Transverse colon (tissue), 3 donors: Measurements from ENCODE around the gene DCAF8L2.

Experiments used
- EP300 ChIP-seq: sonication (generic); formaldehyde crosslinking; IDR thresholded peaks from one replicate; pipeline ENCODE4 v1.6.1; 2017; ENCODE audit warnings: antibody characterized with exemption, low read depth
- POLR2A ChIP-seq: fragments of 450-650 bp; IDR thresholded peaks from one replicate; pipeline ENCODE4 v1.6.1; 2016; ENCODE audit warnings: antibody characterized with exemption, mild to moderate bottlenecking, moderate library complexity
- TF ChIP-seq, protein P1 (sequence below), 5 experiments: fragments of 200-600 bp in 3 of 5; fragments of 450-650 bp in 2 of 5; sonication (generic) in 3 of 5; IDR thresholded peaks; 1 replicate in 2 of 5; 2 replicates in 3 of 5; pipeline ENCODE4 v1.5.1; 2016 to 2017; ENCODE audit warnings: antibody characterized with exemption in 5 of 5, inconsistent platforms in 3 of 5, mild to moderate bottlenecking in 2 of 5, moderate library complexity in 1 of 5

GRCh38 chrX:27548624-27549023, 41.5 kb upstream of the DCAF8L2 start:
- TF ChIP-seq, protein P1, sequence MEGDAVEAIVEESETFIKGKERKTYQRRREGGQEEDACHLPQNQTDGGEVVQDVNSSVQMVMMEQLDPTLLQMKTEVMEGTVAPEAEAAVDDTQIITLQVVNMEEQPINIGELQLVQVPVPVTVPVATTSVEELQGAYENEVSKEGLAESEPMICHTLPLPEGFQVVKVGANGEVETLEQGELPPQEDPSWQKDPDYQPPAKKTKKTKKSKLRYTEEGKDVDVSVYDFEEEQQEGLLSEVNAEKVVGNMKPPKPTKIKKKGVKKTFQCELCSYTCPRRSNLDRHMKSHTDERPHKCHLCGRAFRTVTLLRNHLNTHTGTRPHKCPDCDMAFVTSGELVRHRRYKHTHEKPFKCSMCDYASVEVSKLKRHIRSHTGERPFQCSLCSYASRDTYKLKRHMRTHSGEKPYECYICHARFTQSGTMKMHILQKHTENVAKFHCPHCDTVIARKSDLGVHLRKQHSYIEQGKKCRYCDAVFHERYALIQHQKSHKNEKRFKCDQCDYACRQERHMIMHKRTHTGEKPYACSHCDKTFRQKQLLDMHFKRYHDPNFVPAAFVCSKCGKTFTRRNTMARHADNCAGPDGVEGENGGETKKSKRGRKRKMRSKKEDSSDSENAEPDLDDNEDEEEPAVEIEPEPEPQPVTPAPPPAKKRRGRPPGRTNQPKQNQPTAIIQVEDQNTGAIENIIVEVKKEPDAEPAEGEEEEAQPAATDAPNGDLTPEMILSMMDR (IDR thresholded peaks at IDR 0.05), result no peak
- no peak for TF ChIP-seq EP300
- no peak for TF ChIP-seq POLR2A
